H9 (cell line): ENCODE results near the gene TFAM. TPM values are rescaled to one million over a fixed set of nuclear protein-coding genes. Genes with fewer than 3 reads are reported as not detected.

ENCODE experiments used
- DNase-seq: peaks from one replicate; pipeline ENCODE4 v3.0.0-alpha.2; 2017
- H2AFZ ChIP-seq: one replicate; pipeline ENCODE4 v1.6.1; 2013; ENCODE audit warnings: mild to moderate bottlenecking, low read length, control low read depth, moderate library complexity
- H2AK5ac ChIP-seq: 2 replicates; pipeline ENCODE4 v1.6.1; 2013; ENCODE audit warnings: low read length, control low read depth, mixed read lengths; ENCODE audit not compliant: insufficient read length
- H2BK120ac ChIP-seq: one replicate; pipeline ENCODE4 v1.6.1; 2013; ENCODE audit warnings: low read depth, mild to moderate bottlenecking, low read length, control low read depth, inconsistent platforms; ENCODE audit not compliant: poor library complexity, severe bottlenecking
- H2BK12ac ChIP-seq: 2 replicates; pipeline ENCODE4 v1.6.1; 2013; ENCODE audit warnings: low read length, control low read depth, mixed read lengths, low read depth; ENCODE audit not compliant: insufficient read length
- H2BK15ac ChIP-seq: 2 replicates; pipeline ENCODE4 v1.6.1; 2013; ENCODE audit warnings: low read depth, low read length, control low read depth
- H2BK20ac ChIP-seq: one replicate; pipeline ENCODE4 v1.6.1; 2013; ENCODE audit warnings: low read depth, mild to moderate bottlenecking, low read length, control low read depth, inconsistent platforms; ENCODE audit not compliant: poor library complexity, severe bottlenecking
- H2BK5ac ChIP-seq: 2 replicates; pipeline ENCODE4 v1.6.1; 2013; ENCODE audit warnings: low read length, control low read depth, mixed read lengths; ENCODE audit not compliant: insufficient read length
- H3K14ac ChIP-seq: 2 replicates; pipeline ENCODE4 v1.6.1; 2013; ENCODE audit warnings: low read length, control low read depth; ENCODE audit not compliant: insufficient read depth
- H3K18ac ChIP-seq: 2 replicates; pipeline ENCODE4 v1.6.1; 2013; ENCODE audit warnings: low read depth, mild to moderate bottlenecking, mixed read lengths, low read length, control low read depth; ENCODE audit not compliant: insufficient read length
- H3K23ac ChIP-seq: 2 replicates; pipeline ENCODE4 v1.6.1; 2013; ENCODE audit warnings: low read length, control low read depth, mixed read lengths, low read depth; ENCODE audit not compliant: insufficient read length
- H3K23me2 ChIP-seq: 2 replicates; pipeline ENCODE4 v1.6.1; 2013; ENCODE audit warnings: low read depth, mild to moderate bottlenecking, mixed read lengths, low read length, control low read depth; ENCODE audit not compliant: insufficient read length, poor library complexity, severe bottlenecking
- H3K27ac ChIP-seq: 2 replicates; pipeline ENCODE4 v1.5.1; 2013; ENCODE audit warnings: low read length, control low read depth, mixed read lengths, low read depth; ENCODE audit not compliant: insufficient read length
- H3K27me3 ChIP-seq: 2 replicates; pipeline ENCODE4 v1.6.1; 2013; ENCODE audit warnings: low read length, control low read depth, inconsistent platforms; ENCODE audit not compliant: insufficient read depth
- H3K4ac ChIP-seq: 2 replicates; pipeline ENCODE4 v1.6.1; 2013; ENCODE audit warnings: low read depth, mild to moderate bottlenecking, control low read depth, inconsistent platforms, low read length, moderate library complexity
- H3K4me1 ChIP-seq: 2 replicates; pipeline ENCODE4 v1.6.1; 2013; ENCODE audit warnings: low read length, control low read depth, inconsistent platforms; ENCODE audit not compliant: insufficient read depth
- H3K4me2 ChIP-seq: 2 replicates; pipeline ENCODE4 v1.6.1; 2013; ENCODE audit warnings: low read length, control low read depth, mixed read lengths; ENCODE audit not compliant: insufficient read length, insufficient read depth
- H3K56ac ChIP-seq: 2 replicates; pipeline ENCODE4 v1.6.1; 2013; ENCODE audit warnings: low read depth, mild to moderate bottlenecking, mixed read lengths, low read length, control low read depth; ENCODE audit not compliant: insufficient read length
- H3K79me1 ChIP-seq: 2 replicates; pipeline ENCODE4 v1.6.1; 2013; ENCODE audit warnings: low read depth, mild to moderate bottlenecking, moderate library complexity, low read length, control low read depth, inconsistent platforms; ENCODE audit not compliant: insufficient read depth, poor library complexity, severe bottlenecking
- H3K79me2 ChIP-seq: 2 replicates; pipeline ENCODE4 v1.6.1; 2013; ENCODE audit warnings: low read length, control low read depth, inconsistent platforms; ENCODE audit not compliant: insufficient read depth
- H3K9ac ChIP-seq: 2 replicates; pipeline ENCODE4 v1.6.1; 2013; ENCODE audit warnings: low read length, control low read depth, mixed read lengths; ENCODE audit not compliant: insufficient read length; ENCODE audit errors: extremely low read depth
- H3K9me3 ChIP-seq: one replicate; pipeline ENCODE4 v1.6.1; 2013; ENCODE audit warnings: low read depth, low read length, inconsistent platforms; ENCODE audit not compliant: control insufficient read depth
- H3T11ph ChIP-seq: one replicate; pipeline ENCODE4 v1.6.1; 2013; ENCODE audit warnings: mild to moderate bottlenecking, low read length, control low read depth, inconsistent platforms
- H4K20me1 ChIP-seq: one replicate; pipeline ENCODE4 v1.6.1; 2013; ENCODE audit not compliant: control insufficient read depth, insufficient read length, insufficient read depth
- H4K5ac ChIP-seq: 2 replicates; pipeline ENCODE4 v1.6.1; 2013; ENCODE audit warnings: low read depth, mild to moderate bottlenecking, mixed read lengths, low read length, control low read depth; ENCODE audit not compliant: insufficient read length
- H4K8ac ChIP-seq: replicated peaks from 2 replicates; pipeline ENCODE4 v1.6.1; 2013; ENCODE audit warnings: low read length, control low read depth, mixed read lengths, low read depth; ENCODE audit not compliant: insufficient read length
- H4K91ac ChIP-seq: 2 replicates; pipeline ENCODE4 v1.6.1; 2013; ENCODE audit warnings: low read depth, mild to moderate bottlenecking, moderate library complexity, mixed read lengths, low read length, control low read depth; ENCODE audit not compliant: insufficient read length
- H3K27ac Mint-ChIP-seq, 3 experiments: 2 replicates in 2 of 3; 3 replicates in 1 of 3; pipeline ENCODE4 v1.8.0; 2020 to 2021; ENCODE audit warnings: mixed read lengths in 3 of 3, mild to moderate bottlenecking in 1 of 3, moderate library complexity in 1 of 3
- H3K27me3 Mint-ChIP-seq: 2 replicates; pipeline ENCODE4 v1.8.0; 2021; ENCODE audit warnings: low read depth, mild to moderate bottlenecking, moderate library complexity, mixed read lengths
- H3K36me3 Mint-ChIP-seq, 3 experiments: 2 replicates in 2 of 3; 3 replicates in 1 of 3; pipeline ENCODE4 v1.8.0; 2020 to 2021; ENCODE audit warnings: low read depth in 3 of 3, mixed read lengths in 3 of 3; ENCODE audit not compliant: insufficient read depth in 1 of 3
- H3K4me1 Mint-ChIP-seq, 2 experiments: 2 replicates each; pipeline ENCODE4 v1.8.0; 2020; ENCODE audit warnings: mixed read lengths in 2 of 2
- H3K4me3 Mint-ChIP-seq, 2 experiments: 2 replicates in 1 of 2; 3 replicates in 1 of 2; pipeline ENCODE4 v1.8.0; 2020 to 2021; ENCODE audit warnings: mild to moderate bottlenecking in 2 of 2, mixed read lengths in 2 of 2, moderate library complexity in 1 of 2
- H3K9me3 Mint-ChIP-seq, 2 experiments: 2 replicates in 1 of 2; 3 replicates in 1 of 2; pipeline ENCODE4 v1.8.0; 2020; ENCODE audit warnings: mild to moderate bottlenecking in 2 of 2, mixed read lengths in 2 of 2, moderate library complexity in 1 of 2
- WGBS: extraction: QIAGEN DNeasy Blood & Tissue Kit; methylation state at CpG from one replicate; pipeline ENCODE4 v1.1.7; 2013; ENCODE audit warnings: missing lambda C conversion rate, low lambda C conversion rate, mixed read lengths; ENCODE audit not compliant: insufficient read length; ENCODE audit errors: extremely low coverage; 5-methylcytosine and 5-hydroxymethylcytosine counted together
- total RNA-seq: library from RNA; stranded (reverse); gene quantifications from 2 replicates; pipeline ENCODE4 v1.2.1, GENCODE V29; 2021
- TF ChIP-seq, protein P1 (sequence below): fragments of 200-600 bp; sonication (generic); conservative IDR thresholded peaks from 3 replicates; pipeline ENCODE4 v1.8.0; 2021; ENCODE audit warnings: antibody characterized with exemption, mild to moderate bottlenecking

The TFAM gene
- total RNA-seq, 1 experiment from 2014 or later = 144 TPM

- Histone ChIP-seq H2AFZ (no peak overlapping the region), H3K14ac (no peak overlapping the region), H3T11ph (no peak overlapping the region), H3K9ac (no peak overlapping the region), H3K4me2 (no peak overlapping the region), H3K4ac (no peak overlapping the region), H2AK5ac (no peak overlapping the region), H3K23ac (no peak overlapping the region), H3K27ac (no peak overlapping the region), H3K4me1 (peaks cover 3% of the 10 kb centered on the region; the same call in 1 of the 2 replicates), H4K8ac (no peak overlapping the region), H3K18ac (no peak overlapping the region), H2BK5ac (no peak overlapping the region), H2BK12ac (no peak overlapping the region), H2BK20ac (no peak overlapping the region), H3K27me3 (no peaks in the 10 kb centered on the region), H3K79me2 (peaks cover 6% of the 10 kb centered on the region; the same call in 1 of the 2 replicates), H2BK15ac (no peak overlapping the region), H3K79me1 (peaks cover 3% of the 10 kb centered on the region), H2BK120ac (no peak overlapping the region), H4K5ac (no peak overlapping the region), H3K56ac (no peak overlapping the region), H4K91ac (no peak overlapping the region), H3K23me2 (no peaks in the 10 kb centered on the region), H4K20me1 (no peaks in the 10 kb centered on the region), H3K9me3 (no peaks in the 10 kb centered on the region)
- no CpG with 5 or more reads among the region's 1 CpG for WGBS
- Mint-ChIP-seq H3K27ac (peak overlapping the region in 2 of 3 experiments; percentile 47 to 90; a peak in 2 of 7 replicates), H3K27me3 (no peaks in the 10 kb centered on the region), H3K9me3 (no peaks in the 10 kb centered on the region; a peak in 1 of 5 replicates), H3K4me1 (peaks cover 26 to 38% of the 10 kb centered on the region in 2 experiments), H3K4me3 (no peak overlapping the region), H3K36me3 (peaks cover 3 to 8% (median 7%) of the 10 kb centered on the region in 3 experiments; a peak in 6 of 7 replicates)
- TF ChIP-seq, protein P1, sequence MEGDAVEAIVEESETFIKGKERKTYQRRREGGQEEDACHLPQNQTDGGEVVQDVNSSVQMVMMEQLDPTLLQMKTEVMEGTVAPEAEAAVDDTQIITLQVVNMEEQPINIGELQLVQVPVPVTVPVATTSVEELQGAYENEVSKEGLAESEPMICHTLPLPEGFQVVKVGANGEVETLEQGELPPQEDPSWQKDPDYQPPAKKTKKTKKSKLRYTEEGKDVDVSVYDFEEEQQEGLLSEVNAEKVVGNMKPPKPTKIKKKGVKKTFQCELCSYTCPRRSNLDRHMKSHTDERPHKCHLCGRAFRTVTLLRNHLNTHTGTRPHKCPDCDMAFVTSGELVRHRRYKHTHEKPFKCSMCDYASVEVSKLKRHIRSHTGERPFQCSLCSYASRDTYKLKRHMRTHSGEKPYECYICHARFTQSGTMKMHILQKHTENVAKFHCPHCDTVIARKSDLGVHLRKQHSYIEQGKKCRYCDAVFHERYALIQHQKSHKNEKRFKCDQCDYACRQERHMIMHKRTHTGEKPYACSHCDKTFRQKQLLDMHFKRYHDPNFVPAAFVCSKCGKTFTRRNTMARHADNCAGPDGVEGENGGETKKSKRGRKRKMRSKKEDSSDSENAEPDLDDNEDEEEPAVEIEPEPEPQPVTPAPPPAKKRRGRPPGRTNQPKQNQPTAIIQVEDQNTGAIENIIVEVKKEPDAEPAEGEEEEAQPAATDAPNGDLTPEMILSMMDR = no peak
- no peak for DNase-seq
Measured at GRCh38 chr10:58347967-58348366, 37.2 kb upstream of the TFAM start.
